ENCODE measurements around the gene SLC4A9.
A peak's percentile ranks its signal among the peaks of the same experiment; 100 is the strongest.

The SLC4A9 gene

DNA sequence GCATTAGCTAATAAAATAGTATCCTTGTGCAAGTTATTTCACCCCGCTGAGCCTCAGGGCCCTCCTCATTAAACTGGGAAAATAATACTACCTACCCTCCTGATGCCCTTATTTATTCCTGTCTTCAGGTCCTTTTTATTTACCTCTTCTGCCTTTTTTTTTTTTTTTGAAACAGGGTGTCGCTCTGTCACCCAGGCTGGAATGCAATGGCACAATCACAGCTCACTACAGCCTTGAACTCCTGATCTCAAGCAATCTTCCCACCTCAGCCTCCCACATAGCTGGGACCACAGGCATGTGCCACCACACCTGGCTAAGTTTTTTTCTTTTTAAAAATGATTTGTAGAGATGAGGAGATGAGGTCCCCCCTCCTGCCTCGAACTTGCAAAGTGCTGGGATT, 34.5 kb upstream of the SLC4A9 start:
- DNase-seq (ENCODE audit: low read depth): no peak
- TF ChIP-seq, protein P1, sequence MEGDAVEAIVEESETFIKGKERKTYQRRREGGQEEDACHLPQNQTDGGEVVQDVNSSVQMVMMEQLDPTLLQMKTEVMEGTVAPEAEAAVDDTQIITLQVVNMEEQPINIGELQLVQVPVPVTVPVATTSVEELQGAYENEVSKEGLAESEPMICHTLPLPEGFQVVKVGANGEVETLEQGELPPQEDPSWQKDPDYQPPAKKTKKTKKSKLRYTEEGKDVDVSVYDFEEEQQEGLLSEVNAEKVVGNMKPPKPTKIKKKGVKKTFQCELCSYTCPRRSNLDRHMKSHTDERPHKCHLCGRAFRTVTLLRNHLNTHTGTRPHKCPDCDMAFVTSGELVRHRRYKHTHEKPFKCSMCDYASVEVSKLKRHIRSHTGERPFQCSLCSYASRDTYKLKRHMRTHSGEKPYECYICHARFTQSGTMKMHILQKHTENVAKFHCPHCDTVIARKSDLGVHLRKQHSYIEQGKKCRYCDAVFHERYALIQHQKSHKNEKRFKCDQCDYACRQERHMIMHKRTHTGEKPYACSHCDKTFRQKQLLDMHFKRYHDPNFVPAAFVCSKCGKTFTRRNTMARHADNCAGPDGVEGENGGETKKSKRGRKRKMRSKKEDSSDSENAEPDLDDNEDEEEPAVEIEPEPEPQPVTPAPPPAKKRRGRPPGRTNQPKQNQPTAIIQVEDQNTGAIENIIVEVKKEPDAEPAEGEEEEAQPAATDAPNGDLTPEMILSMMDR (conservative IDR thresholded peaks at IDR 0.05; ENCODE audit: low read depth, low read length): no peak
- H3K4me3 ChIP-seq (ENCODE audit: low read depth, low read length): no peak overlapping the region

GRCh38 chr5:140327589-140327988, 32.4 kb upstream of the SLC4A9 start:
- DNase-seq (ENCODE audit: low read depth): peak; percentile 72
- no peak overlapping the region for H3K4me3 ChIP-seq (ENCODE audit: low read depth, low read length)
- TF ChIP-seq, protein P1 (conservative IDR thresholded peaks at IDR 0.05; ENCODE audit: low read depth, low read length): no peak

DNA sequence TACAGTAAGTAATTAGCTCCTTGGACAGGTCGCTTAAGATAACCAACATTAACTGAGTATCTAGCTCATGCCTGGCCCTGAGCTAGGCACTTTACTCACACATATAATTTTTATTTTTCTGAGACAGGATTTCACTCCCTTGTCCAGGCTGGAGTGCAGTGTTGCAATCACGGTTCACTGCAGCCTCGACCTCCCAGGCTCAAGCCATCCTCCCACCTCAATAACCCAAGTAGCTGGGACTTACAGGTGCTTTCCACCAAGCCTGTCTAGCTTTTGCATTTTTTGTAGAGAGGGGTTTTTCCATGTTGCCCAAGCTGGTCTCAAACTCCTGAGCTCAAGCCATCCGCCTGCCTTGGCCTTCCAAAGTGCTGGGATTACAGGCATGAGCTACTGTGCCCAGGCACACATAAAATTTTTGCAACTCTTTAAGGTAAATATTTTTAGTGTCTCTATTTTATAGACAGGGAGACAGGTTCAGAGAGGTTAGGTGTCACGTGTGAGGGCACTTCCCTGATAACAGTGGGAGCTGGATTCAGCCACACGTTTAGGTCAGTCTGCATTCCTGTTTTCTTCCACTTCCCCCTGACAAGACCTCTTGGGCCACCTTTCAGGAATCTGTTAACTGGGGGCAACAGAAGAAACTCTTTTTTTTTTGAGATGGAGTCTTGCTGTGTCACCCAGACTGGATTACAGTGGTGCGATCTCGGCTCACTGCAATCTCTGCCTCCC, 31.8 kb upstream of the SLC4A9 start:
- TF ChIP-seq, protein P1 (conservative IDR thresholded peaks at IDR 0.05; ENCODE audit: low read depth, low read length): no peak
- no peak for DNase-seq (ENCODE audit: low read depth)
- H3K4me3 ChIP-seq (ENCODE audit: low read depth, low read length): no peak overlapping the region

DNA sequence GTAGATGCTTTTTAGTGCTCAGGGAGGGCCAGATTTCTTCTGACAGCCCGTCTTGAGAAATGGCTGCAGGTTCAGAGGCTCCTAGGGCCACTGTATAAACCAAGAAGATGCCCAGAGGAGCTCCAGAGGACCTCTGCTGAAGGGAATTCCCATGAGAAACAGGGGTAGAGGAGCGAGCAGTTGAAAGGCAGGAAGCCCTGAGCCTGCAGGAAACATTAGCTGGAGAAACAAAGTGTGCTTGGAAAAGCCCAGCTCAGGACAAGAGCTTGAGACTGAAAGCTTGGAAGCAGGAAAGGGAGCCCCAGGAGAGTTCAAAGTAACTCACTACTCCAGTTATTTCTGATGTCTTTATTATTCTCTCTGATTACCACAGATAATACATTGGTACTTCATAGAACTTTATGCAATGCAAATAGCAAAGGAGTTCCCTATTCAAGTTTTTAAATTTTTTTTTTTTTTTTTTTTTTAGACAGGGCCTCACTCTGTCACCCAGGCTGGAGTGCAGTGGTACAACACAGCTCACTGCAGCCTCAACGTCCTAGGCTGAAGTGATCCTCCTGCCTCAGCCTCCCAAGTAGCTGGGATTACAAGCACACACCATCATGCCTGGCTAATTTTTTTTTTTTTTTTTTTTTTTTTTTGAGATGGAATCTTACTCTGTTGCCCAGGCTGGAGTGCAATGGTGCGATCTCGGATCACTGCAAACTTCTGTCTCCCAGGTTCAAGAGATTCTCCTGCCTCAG, 30.1 kb upstream of the SLC4A9 start:
- H3K4me3 ChIP-seq (ENCODE audit: low read depth, low read length): no peak overlapping the region
- no peak for DNase-seq (ENCODE audit: low read depth)

DNA sequence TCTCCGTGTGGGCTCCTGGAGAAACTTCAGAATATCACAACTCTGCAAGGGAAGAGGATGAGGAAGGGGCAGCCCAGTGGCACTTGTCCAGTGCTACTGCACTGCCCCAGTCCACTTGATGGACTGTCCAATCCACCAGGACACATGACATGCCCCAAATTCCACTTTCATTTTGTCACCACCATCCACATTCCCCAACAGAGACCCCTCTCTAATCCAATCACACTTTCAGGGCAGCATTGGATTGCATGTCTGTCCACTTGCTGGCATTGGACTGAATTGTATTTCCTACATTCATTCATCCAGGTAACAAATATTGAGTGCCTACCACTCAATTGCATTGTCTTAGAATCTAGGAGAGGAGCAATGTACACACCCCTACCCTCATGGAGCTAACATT, 28.4 kb upstream of the SLC4A9 start:
- TF ChIP-seq, protein P1 (conservative IDR thresholded peaks at IDR 0.05; ENCODE audit: low read depth, low read length): no peak
- H3K4me3 ChIP-seq (ENCODE audit: low read depth, low read length): no peak overlapping the region
- no peak for DNase-seq (ENCODE audit: low read depth)

More for the DNA sequence above, 30.1 kb upstream of the SLC4A9 start:
- TF ChIP-seq, protein P1 (conservative IDR thresholded peaks at IDR 0.05; ENCODE audit: low read depth, low read length): no peak

- no peak overlapping the region for H3K4me3 ChIP-seq (ENCODE audit: low read depth, low read length)
- TF ChIP-seq, protein P1 (conservative IDR thresholded peaks at IDR 0.05; ENCODE audit: low read depth, low read length): peak; percentile 32
- peak; percentile 60 for DNase-seq (ENCODE audit: low read depth)
Measured at GRCh38 chr5:140336388-140336787, 23.6 kb upstream of the SLC4A9 start.
